WTC11 (cell line): ENCODE data around the gene WBP4. TPM values are rescaled to one million over a fixed set of nuclear protein-coding genes. Genes with fewer than 3 reads are reported as not detected.
A peak's percentile ranks its signal among the peaks of the same experiment; 100 is the strongest.

Experiments
- ATF1 ChIP-seq: sonication (generic); formaldehyde crosslinking; IDR thresholded peaks from 2 replicates; pipeline ENCODE4 v1.8.1; 2023; ENCODE audit warnings: mild to moderate bottlenecking, moderate library complexity, missing genetic modification reagents
- CREB1 ChIP-seq: sonication (generic); formaldehyde crosslinking; IDR thresholded peaks from 2 replicates; pipeline ENCODE4 v1.8.0; 2023; ENCODE audit warnings: mild to moderate bottlenecking, missing genetic modification reagents
- EMX1 ChIP-seq: fragments of 250-450 bp; sonication (Bioruptor Pico); IDR thresholded peaks from 2 replicates; pipeline ENCODE4 v1.8.0; 2021; ENCODE audit warnings: mild to moderate bottlenecking
- FOXJ3 ChIP-seq: sonication (generic); formaldehyde crosslinking; IDR thresholded peaks from 2 replicates; pipeline ENCODE4 v1.9.0; 2021; ENCODE audit warnings: missing genetic modification reagents, mild to moderate bottlenecking, borderline replicate concordance
- FOXP1 ChIP-seq: sonication (generic); formaldehyde crosslinking; IDR thresholded peaks from 2 replicates; pipeline ENCODE4 v1.8.0; 2022; ENCODE audit warnings: missing genetic modification reagents, mild to moderate bottlenecking, moderate library complexity, borderline replicate concordance
- HMGA2 ChIP-seq: fragments of 250-450 bp; sonication (Bioruptor Pico); IDR thresholded peaks from 2 replicates; pipeline ENCODE4 v1.4.0; 2021; ENCODE audit warnings: mild to moderate bottlenecking, moderate library complexity
- NFE2L1 ChIP-seq: sonication (generic); formaldehyde crosslinking; IDR thresholded peaks from 2 replicates; pipeline ENCODE4 v1.8.1; 2023; ENCODE audit warnings: missing genetic modification reagents
- PRRX2 ChIP-seq: fragments of 250-450 bp; sonication (Bioruptor Pico); IDR thresholded peaks from 2 replicates; pipeline ENCODE4 v1.8.0; 2021; ENCODE audit warnings: mild to moderate bottlenecking
- RELA ChIP-seq: sonication (generic); formaldehyde crosslinking; IDR thresholded peaks from 2 replicates; pipeline ENCODE4 v1.8.1; 2022; ENCODE audit warnings: missing genetic modification reagents, mild to moderate bottlenecking, borderline replicate concordance
- SOX15 ChIP-seq: fragments of 250-450 bp; sonication (Bioruptor Pico); IDR thresholded peaks from 2 replicates; pipeline ENCODE4 v1.9.0; 2021; ENCODE audit warnings: mild to moderate bottlenecking
- TEAD1 ChIP-seq: sonication (generic); formaldehyde crosslinking; IDR thresholded peaks from 2 replicates; pipeline ENCODE4 v1.8.0; 2022; ENCODE audit warnings: mild to moderate bottlenecking, missing genetic modification reagents
- TEAD4 ChIP-seq: sonication (generic); formaldehyde crosslinking; IDR thresholded peaks from 2 replicates; pipeline ENCODE4 v1.8.0; 2022; ENCODE audit warnings: mild to moderate bottlenecking, missing genetic modification reagents
- TP53 ChIP-seq: sonication (generic); formaldehyde crosslinking; IDR thresholded peaks from 2 replicates; pipeline ENCODE4 v1.8.1; 2023; ENCODE audit warnings: mild to moderate bottlenecking, missing genetic modification reagents
- ZBTB21 ChIP-seq: sonication (generic); formaldehyde crosslinking; IDR thresholded peaks from 2 replicates; pipeline ENCODE4 v1.8.1; 2023; ENCODE audit warnings: mild to moderate bottlenecking, missing genetic modification reagents, borderline replicate concordance
- ZNF121 ChIP-seq: sonication (generic); formaldehyde crosslinking; IDR thresholded peaks from 2 replicates; pipeline ENCODE4 v1.8.0; 2023; ENCODE audit warnings: missing genetic modification reagents
- ZNF317 ChIP-seq: sonication (generic); formaldehyde crosslinking; IDR thresholded peaks from 2 replicates; pipeline ENCODE4 v1.8.1; 2023; ENCODE audit warnings: low read depth, mild to moderate bottlenecking, moderate library complexity, missing genetic modification reagents, borderline replicate concordance
- ZNF396 ChIP-seq: fragments of 250-450 bp; sonication (Bioruptor Pico); IDR thresholded peaks from 2 replicates; pipeline ENCODE4 v1.8.0; 2021; ENCODE audit warnings: mild to moderate bottlenecking, moderate library complexity, borderline replicate concordance
- ZNF416 ChIP-seq: fragments of 250-450 bp; sonication (Bioruptor Pico); IDR thresholded peaks from 2 replicates; pipeline ENCODE4 v1.9.0; 2021; ENCODE audit warnings: mild to moderate bottlenecking, inconsistent platforms
- ZNF671 ChIP-seq: fragments of 250-450 bp; sonication (Bioruptor Pico); IDR thresholded peaks from 2 replicates; pipeline ENCODE4 v1.8.0; 2021; ENCODE audit warnings: mild to moderate bottlenecking
- total RNA-seq: library from RNA; stranded (reverse); gene quantifications from 3 replicates; pipeline ENCODE4 v1.2.3, GENCODE V29; 2021
- TF ChIP-seq, protein P1 (sequence below): sonication (generic); formaldehyde crosslinking; IDR thresholded peaks from 2 replicates; pipeline ENCODE4 v1.8.1; 2022; ENCODE audit warnings: low read depth, missing genetic modification reagents, borderline replicate concordance
- TF ChIP-seq, protein P2 (sequence below): fragments of 250-450 bp; sonication (Bioruptor Pico); IDR thresholded peaks from 2 replicates; pipeline ENCODE4 v1.9.0; 2021; ENCODE audit warnings: mild to moderate bottlenecking
- TF ChIP-seq, protein P3 (sequence below): sonication (generic); formaldehyde crosslinking; IDR thresholded peaks from 2 replicates; pipeline ENCODE4 v1.8.1; 2023; ENCODE audit warnings: mild to moderate bottlenecking, missing genetic modification reagents, moderate library complexity
- TF ChIP-seq, protein P4 (sequence below): sonication (generic); formaldehyde crosslinking; IDR thresholded peaks from 2 replicates; pipeline ENCODE4 v1.8.1; 2022; ENCODE audit warnings: mild to moderate bottlenecking, missing genetic modification reagents, moderate library complexity, borderline replicate concordance
- TF ChIP-seq, protein P5 (sequence below): sonication (generic); formaldehyde crosslinking; IDR thresholded peaks from 2 replicates; pipeline ENCODE4 v1.8.0; 2023; ENCODE audit warnings: mild to moderate bottlenecking, missing genetic modification reagents
- TF ChIP-seq, protein P6 (sequence below): sonication (generic); formaldehyde crosslinking; conservative IDR thresholded peaks from 2 replicates; pipeline ENCODE4 v1.8.1; 2022; ENCODE audit warnings: mild to moderate bottlenecking, missing genetic modification reagents
- TF ChIP-seq, protein P7 (sequence below): fragments of 250-450 bp; sonication (Bioruptor Pico); IDR thresholded peaks from 2 replicates; pipeline ENCODE4 v1.9.0; 2021; ENCODE audit warnings: moderate library complexity, mild to moderate bottlenecking, inconsistent platforms, borderline replicate concordance
- TF ChIP-seq, protein P8 (sequence below): sonication (generic); formaldehyde crosslinking; IDR thresholded peaks from 2 replicates; pipeline ENCODE4 v1.8.1; 2023; ENCODE audit warnings: mild to moderate bottlenecking, missing genetic modification reagents, moderate library complexity

Gene WBP4
- total RNA-seq, 1 experiment from 2014 or later = 9.6 TPM

DNA sequence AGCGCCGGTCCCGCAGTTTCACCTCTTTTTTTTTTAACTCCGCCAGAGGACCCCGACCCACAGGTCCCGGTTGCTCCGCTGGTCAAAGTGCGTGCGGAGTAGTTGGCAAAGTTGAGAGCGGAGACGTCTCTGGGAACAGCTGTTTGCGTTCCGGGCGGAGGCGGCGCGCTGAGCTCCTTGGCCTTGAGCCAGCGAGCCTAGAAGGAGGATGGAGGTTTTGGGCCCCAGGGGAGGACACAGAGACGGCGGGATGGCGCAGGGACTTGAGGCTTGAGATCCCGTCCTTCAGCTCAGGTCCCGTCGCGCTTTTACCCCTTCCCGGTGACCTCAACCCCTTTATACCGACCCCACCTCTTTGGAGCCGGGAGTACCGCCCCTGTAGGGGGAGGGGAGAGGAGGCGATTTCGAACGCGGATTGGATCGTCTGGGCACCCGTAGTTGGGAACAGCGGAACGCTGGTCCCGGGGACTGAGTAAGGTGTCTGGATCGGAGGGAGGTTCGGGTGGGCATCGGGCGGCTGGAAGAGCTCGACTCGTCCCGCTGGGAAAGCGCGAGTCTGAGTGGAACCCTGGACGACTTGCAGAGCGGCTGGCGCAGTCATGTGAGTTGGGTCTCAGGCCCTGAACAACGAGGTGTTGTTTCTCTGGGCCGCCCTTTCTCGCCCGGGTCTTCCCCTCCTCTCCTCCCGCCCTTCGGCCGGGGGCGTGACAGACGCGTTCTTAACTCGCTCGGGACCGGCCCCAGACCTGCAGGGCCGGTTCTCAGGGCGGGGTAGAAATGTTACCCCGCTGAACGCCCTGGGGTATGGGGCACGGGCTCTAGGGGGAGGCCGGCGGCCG, at the start of gene WBP4 (continued):
- TF ChIP-seq SOX15 (CRISPR knock-in tag) (no peak), NFE2L1 (CRISPR knock-in tag) (peak; percentile 47; the same call in 1 of the 2 replicates), CREB1 (CRISPR knock-in tag) (no peak), FOXP1 (CRISPR knock-in tag) (no peak), ZNF396 (CRISPR knock-in tag) (no peak), TP53 (CRISPR knock-in tag) (no peak), PRRX2 (CRISPR knock-in tag) (no peak; the same call in 1 of the 2 replicates), EMX1 (CRISPR knock-in tag) (no peak), FOXJ3 (CRISPR knock-in tag) (no peak), ZNF416 (CRISPR knock-in tag) (no peak), ZNF121 (no peak), TEAD1 (CRISPR knock-in tag) (peak; percentile 59; the same call in 1 of the 2 replicates), ZBTB21 (CRISPR knock-in tag) (0 out of 2 replicates have a peak, but pooled peaks have one; percentile 28), RELA (no peak), HMGA2 (no peak), ZNF671 (CRISPR knock-in tag) (no peak), TEAD4 (peak; percentile 47; the same call in 1 of the 2 replicates), ZNF317 (CRISPR knock-in tag) (0 out of 2 replicates have a peak, but pooled peaks have one; percentile 37), ATF1 (no peak)
- TF ChIP-seq, protein P1, sequence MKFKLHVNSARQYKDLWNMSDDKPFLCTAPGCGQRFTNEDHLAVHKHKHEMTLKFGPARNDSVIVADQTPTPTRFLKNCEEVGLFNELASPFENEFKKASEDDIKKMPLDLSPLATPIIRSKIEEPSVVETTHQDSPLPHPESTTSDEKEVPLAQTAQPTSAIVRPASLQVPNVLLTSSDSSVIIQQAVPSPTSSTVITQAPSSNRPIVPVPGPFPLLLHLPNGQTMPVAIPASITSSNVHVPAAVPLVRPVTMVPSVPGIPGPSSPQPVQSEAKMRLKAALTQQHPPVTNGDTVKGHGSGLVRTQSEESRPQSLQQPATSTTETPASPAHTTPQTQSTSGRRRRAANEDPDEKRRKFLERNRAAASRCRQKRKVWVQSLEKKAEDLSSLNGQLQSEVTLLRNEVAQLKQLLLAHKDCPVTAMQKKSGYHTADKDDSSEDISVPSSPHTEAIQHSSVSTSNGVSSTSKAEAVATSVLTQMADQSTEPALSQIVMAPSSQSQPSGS (CRISPR knock-in tag) = no peak
- TF ChIP-seq, protein P2, sequence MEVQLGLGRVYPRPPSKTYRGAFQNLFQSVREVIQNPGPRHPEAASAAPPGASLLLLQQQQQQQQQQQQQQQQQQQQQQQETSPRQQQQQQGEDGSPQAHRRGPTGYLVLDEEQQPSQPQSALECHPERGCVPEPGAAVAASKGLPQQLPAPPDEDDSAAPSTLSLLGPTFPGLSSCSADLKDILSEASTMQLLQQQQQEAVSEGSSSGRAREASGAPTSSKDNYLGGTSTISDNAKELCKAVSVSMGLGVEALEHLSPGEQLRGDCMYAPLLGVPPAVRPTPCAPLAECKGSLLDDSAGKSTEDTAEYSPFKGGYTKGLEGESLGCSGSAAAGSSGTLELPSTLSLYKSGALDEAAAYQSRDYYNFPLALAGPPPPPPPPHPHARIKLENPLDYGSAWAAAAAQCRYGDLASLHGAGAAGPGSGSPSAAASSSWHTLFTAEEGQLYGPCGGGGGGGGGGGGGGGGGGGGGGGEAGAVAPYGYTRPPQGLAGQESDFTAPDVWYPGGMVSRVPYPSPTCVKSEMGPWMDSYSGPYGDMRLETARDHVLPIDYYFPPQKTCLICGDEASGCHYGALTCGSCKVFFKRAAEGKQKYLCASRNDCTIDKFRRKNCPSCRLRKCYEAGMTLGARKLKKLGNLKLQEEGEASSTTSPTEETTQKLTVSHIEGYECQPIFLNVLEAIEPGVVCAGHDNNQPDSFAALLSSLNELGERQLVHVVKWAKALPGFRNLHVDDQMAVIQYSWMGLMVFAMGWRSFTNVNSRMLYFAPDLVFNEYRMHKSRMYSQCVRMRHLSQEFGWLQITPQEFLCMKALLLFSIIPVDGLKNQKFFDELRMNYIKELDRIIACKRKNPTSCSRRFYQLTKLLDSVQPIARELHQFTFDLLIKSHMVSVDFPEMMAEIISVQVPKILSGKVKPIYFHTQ (CRISPR knock-in tag) = no peak
- TF ChIP-seq, protein P3, sequence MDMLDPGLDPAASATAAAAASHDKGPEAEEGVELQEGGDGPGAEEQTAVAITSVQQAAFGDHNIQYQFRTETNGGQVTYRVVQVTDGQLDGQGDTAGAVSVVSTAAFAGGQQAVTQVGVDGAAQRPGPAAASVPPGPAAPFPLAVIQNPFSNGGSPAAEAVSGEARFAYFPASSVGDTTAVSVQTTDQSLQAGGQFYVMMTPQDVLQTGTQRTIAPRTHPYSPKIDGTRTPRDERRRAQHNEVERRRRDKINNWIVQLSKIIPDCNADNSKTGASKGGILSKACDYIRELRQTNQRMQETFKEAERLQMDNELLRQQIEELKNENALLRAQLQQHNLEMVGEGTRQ (CRISPR knock-in tag) = 0 out of 2 replicates have a peak, but pooled peaks have one; percentile 10
- TF ChIP-seq, protein P4, sequence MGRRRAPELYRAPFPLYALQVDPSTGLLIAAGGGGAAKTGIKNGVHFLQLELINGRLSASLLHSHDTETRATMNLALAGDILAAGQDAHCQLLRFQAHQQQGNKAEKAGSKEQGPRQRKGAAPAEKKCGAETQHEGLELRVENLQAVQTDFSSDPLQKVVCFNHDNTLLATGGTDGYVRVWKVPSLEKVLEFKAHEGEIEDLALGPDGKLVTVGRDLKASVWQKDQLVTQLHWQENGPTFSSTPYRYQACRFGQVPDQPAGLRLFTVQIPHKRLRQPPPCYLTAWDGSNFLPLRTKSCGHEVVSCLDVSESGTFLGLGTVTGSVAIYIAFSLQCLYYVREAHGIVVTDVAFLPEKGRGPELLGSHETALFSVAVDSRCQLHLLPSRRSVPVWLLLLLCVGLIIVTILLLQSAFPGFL (CRISPR knock-in tag) = no peak
- TF ChIP-seq, protein P5, sequence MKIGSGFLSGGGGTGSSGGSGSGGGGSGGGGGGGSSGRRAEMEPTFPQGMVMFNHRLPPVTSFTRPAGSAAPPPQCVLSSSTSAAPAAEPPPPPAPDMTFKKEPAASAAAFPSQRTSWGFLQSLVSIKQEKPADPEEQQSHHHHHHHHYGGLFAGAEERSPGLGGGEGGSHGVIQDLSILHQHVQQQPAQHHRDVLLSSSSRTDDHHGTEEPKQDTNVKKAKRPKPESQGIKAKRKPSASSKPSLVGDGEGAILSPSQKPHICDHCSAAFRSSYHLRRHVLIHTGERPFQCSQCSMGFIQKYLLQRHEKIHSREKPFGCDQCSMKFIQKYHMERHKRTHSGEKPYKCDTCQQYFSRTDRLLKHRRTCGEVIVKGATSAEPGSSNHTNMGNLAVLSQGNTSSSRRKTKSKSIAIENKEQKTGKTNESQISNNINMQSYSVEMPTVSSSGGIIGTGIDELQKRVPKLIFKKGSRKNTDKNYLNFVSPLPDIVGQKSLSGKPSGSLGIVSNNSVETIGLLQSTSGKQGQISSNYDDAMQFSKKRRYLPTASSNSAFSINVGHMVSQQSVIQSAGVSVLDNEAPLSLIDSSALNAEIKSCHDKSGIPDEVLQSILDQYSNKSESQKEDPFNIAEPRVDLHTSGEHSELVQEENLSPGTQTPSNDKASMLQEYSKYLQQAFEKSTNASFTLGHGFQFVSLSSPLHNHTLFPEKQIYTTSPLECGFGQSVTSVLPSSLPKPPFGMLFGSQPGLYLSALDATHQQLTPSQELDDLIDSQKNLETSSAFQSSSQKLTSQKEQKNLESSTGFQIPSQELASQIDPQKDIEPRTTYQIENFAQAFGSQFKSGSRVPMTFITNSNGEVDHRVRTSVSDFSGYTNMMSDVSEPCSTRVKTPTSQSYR (CRISPR knock-in tag) = peak; percentile 97
- TF ChIP-seq, protein P6, sequence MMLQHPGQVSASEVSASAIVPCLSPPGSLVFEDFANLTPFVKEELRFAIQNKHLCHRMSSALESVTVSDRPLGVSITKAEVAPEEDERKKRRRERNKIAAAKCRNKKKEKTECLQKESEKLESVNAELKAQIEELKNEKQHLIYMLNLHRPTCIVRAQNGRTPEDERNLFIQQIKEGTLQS (CRISPR knock-in tag) = no peak
- TF ChIP-seq, protein P7, sequence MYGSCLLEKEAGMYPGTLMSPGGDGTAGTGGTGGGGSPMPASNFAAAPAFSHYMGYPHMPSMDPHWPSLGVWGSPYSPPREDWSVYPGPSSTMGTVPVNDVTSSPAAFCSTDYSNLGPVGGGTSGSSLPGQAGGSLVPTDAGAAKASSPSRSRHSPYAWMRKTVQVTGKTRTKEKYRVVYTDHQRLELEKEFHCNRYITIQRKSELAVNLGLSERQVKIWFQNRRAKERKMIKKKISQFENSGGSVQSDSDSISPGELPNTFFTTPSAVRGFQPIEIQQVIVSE (CRISPR knock-in tag) = no peak
- TF ChIP-seq, protein P8, sequence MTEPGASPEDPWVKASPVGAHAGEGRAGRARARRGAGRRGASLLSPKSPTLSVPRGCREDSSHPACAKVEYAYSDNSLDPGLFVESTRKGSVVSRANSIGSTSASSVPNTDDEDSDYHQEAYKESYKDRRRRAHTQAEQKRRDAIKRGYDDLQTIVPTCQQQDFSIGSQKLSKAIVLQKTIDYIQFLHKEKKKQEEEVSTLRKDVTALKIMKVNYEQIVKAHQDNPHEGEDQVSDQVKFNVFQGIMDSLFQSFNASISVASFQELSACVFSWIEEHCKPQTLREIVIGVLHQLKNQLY (CRISPR knock-in tag) = no peak
